ELR (cell line): ENCODE measurements around the gene TMCO6.

Source experiments
- DNase-seq: peaks from one replicate; pipeline ENCODE4 v3.0.0-alpha.2; 2015; ENCODE audit warnings: low read depth

The TMCO6 gene

DNA sequence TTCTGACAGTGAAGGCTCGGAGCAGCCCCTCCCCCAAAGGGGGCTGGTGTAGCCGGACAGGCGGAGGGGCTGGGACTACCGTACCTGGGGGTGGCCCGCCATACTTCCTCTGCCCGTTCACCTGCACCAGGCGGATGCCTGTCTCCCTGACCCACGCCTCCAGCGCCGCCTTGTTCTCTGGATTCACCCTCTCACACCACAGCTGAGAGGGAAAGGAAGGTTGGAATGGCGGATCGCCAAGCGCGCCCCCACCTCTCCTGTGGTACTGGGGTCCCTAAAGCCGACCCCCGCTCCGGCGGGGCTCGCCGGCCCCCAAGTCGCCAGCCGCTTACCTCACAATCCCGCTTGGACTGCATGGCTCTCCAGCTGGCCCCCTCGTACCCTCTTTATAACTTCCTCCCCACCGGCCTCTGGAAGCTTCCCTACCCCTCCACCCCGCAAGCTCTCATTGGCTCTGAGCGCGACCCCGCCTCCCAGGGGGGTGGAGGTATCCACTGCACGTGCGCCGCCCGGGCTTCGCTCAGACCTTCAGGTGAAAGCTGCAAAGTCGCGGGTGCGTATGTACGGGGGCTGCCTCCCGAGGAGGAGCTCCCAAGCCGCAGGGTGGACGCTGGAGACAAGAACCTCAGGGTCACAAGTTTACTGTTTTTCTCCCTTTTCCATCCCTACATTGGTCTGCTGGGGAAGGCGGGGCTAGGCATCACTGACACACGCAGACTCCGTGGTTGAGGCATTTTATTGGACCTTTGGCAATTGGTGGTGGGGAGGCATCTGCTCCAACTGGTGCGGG, 34.1 kb downstream of the TMCO6 start, which contains the start of gene DND1:
DND1 (minus strand) TSS at position 390 of the 790 bp plus-strand sequence; CDS start at position 356, 34 bp downstream.
- DNase-seq = no peak

DNA sequence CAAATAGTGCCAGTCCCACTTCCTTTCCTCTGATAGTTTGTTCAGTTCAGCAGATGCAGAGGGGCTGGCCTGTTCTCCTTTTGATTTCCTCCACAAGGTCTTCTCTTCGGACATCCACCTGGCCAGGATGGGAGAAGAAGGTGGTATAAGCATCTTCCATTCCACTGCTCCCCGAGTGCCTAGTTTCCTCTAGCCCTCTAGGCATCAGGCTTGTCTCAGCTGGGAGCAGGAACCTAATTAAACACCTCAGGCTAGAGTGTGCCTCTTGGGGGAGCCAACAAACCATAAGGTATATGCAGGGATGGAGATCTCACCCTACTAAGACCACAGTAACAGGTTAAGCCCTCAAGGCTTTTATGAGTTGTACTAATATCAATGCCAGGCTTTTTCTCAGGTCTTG, 35.0 kb downstream of the TMCO6 start:
- no peak for DNase-seq

DNA sequence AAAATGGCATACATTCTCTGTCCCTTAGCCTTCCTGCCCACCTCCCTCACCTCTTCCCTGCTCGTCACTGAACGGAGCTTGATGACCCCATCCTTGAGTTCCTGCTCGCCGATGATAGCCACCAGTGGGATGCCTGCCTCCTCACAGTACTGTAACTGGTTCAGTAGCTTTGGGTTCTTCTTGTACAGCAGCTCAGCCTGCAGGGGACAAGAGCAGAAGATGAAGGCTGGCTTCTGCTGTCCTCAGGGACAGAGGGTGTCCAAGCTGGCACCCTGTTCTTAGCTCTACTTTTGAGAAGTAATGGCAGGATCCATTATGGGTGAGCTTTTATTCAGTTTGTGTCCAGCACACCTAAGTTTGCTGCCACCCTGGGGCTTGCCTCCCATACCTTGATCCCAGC, 35.4 kb downstream of the TMCO6 start:
- no peak for DNase-seq

DNA sequence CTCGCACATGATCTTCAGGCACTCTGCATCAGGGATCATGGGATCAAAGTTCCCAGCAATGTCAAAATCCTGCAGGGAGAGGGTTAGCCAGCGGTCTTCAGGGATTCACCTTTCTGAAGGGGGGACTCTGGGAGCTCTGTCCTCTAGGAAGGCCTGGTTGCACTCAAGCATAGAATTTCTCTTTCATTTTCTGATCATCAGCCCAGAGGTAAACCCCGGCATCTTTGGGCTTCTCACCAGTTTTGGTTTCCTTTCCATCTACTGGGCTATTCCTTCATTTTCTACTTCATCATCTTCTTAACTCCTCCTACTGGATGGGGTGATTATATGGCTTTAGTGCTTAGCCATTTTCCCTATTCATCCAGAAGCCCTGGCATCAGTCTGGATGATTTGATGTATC, 38.7 kb downstream of the TMCO6 start:
- no peak for DNase-seq

DNA sequence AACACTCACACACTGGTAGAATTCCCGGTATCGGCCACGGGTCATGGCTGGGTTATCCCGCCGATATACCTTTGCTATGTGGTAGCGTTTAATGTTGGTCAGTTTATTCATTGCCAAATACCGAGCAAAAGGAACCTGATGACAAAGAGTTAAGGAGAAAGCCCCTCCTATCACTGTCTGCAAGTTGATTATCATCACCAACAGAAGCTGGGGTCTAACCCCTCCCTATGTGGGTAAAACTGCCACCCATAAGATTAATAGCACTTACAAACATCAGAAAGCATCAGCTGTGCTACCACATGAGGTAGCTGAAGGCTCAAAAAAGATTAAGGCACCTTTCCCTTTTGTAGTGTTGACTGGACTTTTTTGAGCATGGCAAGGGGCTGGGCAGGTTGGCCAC, 39.7 kb downstream of the TMCO6 start:
- no peak for DNase-seq

GRCh38 chr5:140690376-140690932, 51.2 kb downstream of the TMCO6 start:
- peak; percentile 30 for DNase-seq

- peak; percentile 99 for DNase-seq
These were observed 52.0 kb downstream of the TMCO6 start, which contains the start of the genes HARS1 and HARS2 for GRCh38 chr5:140690941-140691924. HARS1 (minus strand) TSS chr5:140691370; CDS start chr5:140691304, 66 bp downstream. HARS2 (plus strand) TSS chr5:140691455; CDS start chr5:140691649, 194 bp downstream.

DNA sequence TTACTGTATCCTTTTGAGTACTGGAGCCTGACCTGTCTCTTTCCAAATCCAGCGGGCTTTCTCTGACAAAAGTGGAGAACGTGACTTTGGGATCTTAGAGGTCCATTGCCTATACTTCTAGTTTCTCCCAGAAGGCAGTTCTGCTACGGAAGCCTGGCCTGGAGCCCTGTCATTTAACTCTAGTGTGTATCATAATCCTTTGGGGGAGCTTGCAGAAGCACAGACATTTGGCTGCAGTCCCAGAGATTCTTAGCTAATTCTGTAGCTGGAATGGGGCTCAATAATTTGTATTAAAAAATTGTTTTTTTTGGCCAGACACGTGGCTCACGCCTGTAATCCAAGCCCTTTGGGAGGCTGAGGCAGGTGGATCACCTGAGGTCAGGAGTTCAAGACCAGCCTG, 55.0 kb downstream of the TMCO6 start:
- no peak for DNase-seq
